Neural progenitor cell (in vitro differentiated cells): ENCODE data around the gene BBS7. TPM values are rescaled to one million over a fixed set of nuclear protein-coding genes. Genes with fewer than 3 reads are reported as not detected.

Experiments used
- DNase-seq: peaks from one replicate; pipeline ENCODE4 v3.0.0-alpha.2; 2016; ENCODE audit warnings: low spot score
- H2AFZ ChIP-seq: fragments of 200-600 bp; sonication (generic); replicated peaks from 2 replicates; pipeline ENCODE4 v1.6.1; 2016; ENCODE audit warnings: antibody characterized with exemption
- H3F3A ChIP-seq: fragments of 200-600 bp; sonication (generic); 2 replicates; pipeline ENCODE4 v1.6.1; 2016; ENCODE audit warnings: antibody characterized with exemption, low read depth
- H3K27ac ChIP-seq: fragments of 200-600 bp; sonication (generic); 2 replicates; pipeline ENCODE4 v1.5.1; 2016; ENCODE audit warnings: mild to moderate bottlenecking
- H3K27me3 ChIP-seq: fragments of 200-600 bp; sonication (generic); 2 replicates; pipeline ENCODE4 v1.6.1; 2016; ENCODE audit warnings: mild to moderate bottlenecking, moderate library complexity
- H3K36me3 ChIP-seq: fragments of 200-600 bp; sonication (generic); 2 replicates; pipeline ENCODE4 v1.5.1; 2016
- H3K4me1 ChIP-seq: fragments of 200-600 bp; sonication (generic); 2 replicates; pipeline ENCODE4 v1.6.1; 2016; ENCODE audit warnings: mixed run types
- H3K4me2 ChIP-seq: fragments of 200-600 bp; sonication (generic); 2 replicates; pipeline ENCODE4 v1.6.1; 2016
- H3K4me3 ChIP-seq: fragments of 200-600 bp; sonication (generic); 2 replicates; pipeline ENCODE4 v1.5.1; 2016
- H3K79me2 ChIP-seq: fragments of 200-600 bp; sonication (generic); 2 replicates; pipeline ENCODE4 v1.6.1; 2016; ENCODE audit warnings: low read depth
- H3K9ac ChIP-seq: fragments of 200-600 bp; sonication (generic); 2 replicates; pipeline ENCODE4 v1.6.1; 2016
- H3K9me3 ChIP-seq: fragments of 200-600 bp; sonication (generic); 2 replicates; pipeline ENCODE4 v1.5.1; 2016; ENCODE audit warnings: low read depth
- H4K20me1 ChIP-seq: fragments of 200-600 bp; sonication (generic); 2 replicates; pipeline ENCODE4 v1.6.1; 2016; ENCODE audit warnings: low read depth
- H3K27ac Mint-ChIP-seq: 3 replicates; pipeline ENCODE4 v1.8.0; 2021; ENCODE audit warnings: mixed read lengths
- H3K27me3 Mint-ChIP-seq: 2 replicates; pipeline ENCODE4 v1.8.0; 2022; ENCODE audit warnings: low read depth, mild to moderate bottlenecking, inconsistent platforms, moderate library complexity, mixed read lengths; ENCODE audit not compliant: insufficient read depth
- H3K36me3 Mint-ChIP-seq: 3 replicates; pipeline ENCODE4 v1.8.0; 2021; ENCODE audit warnings: mixed read lengths
- H3K4me1 Mint-ChIP-seq: 3 replicates; pipeline ENCODE4 v1.8.0; 2021; ENCODE audit warnings: mixed read lengths
- H3K4me3 Mint-ChIP-seq: 3 replicates; pipeline ENCODE4 v1.8.0; 2021; ENCODE audit warnings: mild to moderate bottlenecking, moderate library complexity, mixed read lengths
- H3K9me3 Mint-ChIP-seq: 3 replicates; pipeline ENCODE4 v1.8.0; 2020; ENCODE audit warnings: mixed read lengths
- CTCF ChIP-seq: fragments of 200-600 bp; sonication (generic); IDR thresholded peaks from 2 replicates; pipeline ENCODE4 v1.5.1; 2017; ENCODE audit warnings: antibody characterized with exemption, mild to moderate bottlenecking
- EZH2 ChIP-seq: fragments of 200-600 bp; sonication (generic); IDR thresholded peaks from 2 replicates; pipeline ENCODE4 v1.6.1; 2017; ENCODE audit warnings: antibody characterized with exemption, mild to moderate bottlenecking, moderate library complexity
- EZH2phosphoT487 ChIP-seq: fragments of 200-600 bp; sonication (generic); IDR thresholded peaks from 2 replicates; pipeline ENCODE4 v1.6.1; 2017; ENCODE audit warnings: antibody characterized with exemption
- total RNA-seq: library from RNA; depleted of rRNA; stranded (reverse); fragments of >200 nt; gene quantifications from 2 replicates; pipeline ENCODE4 v1.2.3, GENCODE V29; 2015; ENCODE audit warnings: low replicate concordance

Gene BBS7
- total RNA-seq, 1 donor from 2014 or later = 39.7 TPM

- peaks cover 2% of the 10 kb centered on the region for H3K27me3 Mint-ChIP-seq
- H3K27ac ChIP-seq = no peak overlapping the region
- H3K4me3 Mint-ChIP-seq = no peak overlapping the region
Measured at GRCh38 chr4:121794505-121795188, 75.6 kb downstream of the BBS7 start.

GRCh38 chr4:121792966-121793365 lies 77.3 kb downstream of the BBS7 start:
- Mint-ChIP-seq H3K36me3 (no peaks in the 10 kb centered on the region), H3K27me3 (peaks cover 2% of the 10 kb centered on the region), H3K9me3 (no peaks in the 10 kb centered on the region), H3K27ac (no peak overlapping the region), H3K4me3 (no peak overlapping the region), H3K4me1 (peaks cover 5% of the 10 kb centered on the region)
- Histone ChIP-seq H3K27ac (no peak overlapping the region), H3K79me2 (no peaks in the 10 kb centered on the region), H3K4me1 (peaks cover 9% of the 10 kb centered on the region), H3K9ac (no peak overlapping the region), H3K27me3 (no peaks in the 10 kb centered on the region), H2AFZ (no peak overlapping the region), H3K36me3 (no peaks in the 10 kb centered on the region), H3K4me2 (no peak overlapping the region), H3K4me3 (no peak overlapping the region), H3F3A (no peaks in the 10 kb centered on the region), H3K9me3 (no peaks in the 10 kb centered on the region), H4K20me1 (no peaks in the 10 kb centered on the region)
- TF ChIP-seq EZH2 (no peak), EZH2phosphoT487 (no peak), CTCF (no peak)
- DNase-seq = no peak

More at GRCh38 chr4:121794505-121795188, 75.6 kb downstream of the BBS7 start:
- no peaks in the 10 kb centered on the region for H3K9me3 ChIP-seq
- peak overlapping the region; percentile 65 for H2AFZ ChIP-seq
- H3K4me2 ChIP-seq = no peak overlapping the region
- DNase-seq = no peak
- H3K36me3 ChIP-seq = no peaks in the 10 kb centered on the region
- Mint-ChIP-seq H3K27ac (no peak overlapping the region), H3K9me3 (no peaks in the 10 kb centered on the region), H3K36me3 (no peaks in the 10 kb centered on the region), H3K4me1 (peaks cover 5% of the 10 kb centered on the region)
- H3K4me3 ChIP-seq = no peak overlapping the region
- H3K9ac ChIP-seq = no peak overlapping the region
- H3K79me2 ChIP-seq = no peaks in the 10 kb centered on the region
- peaks cover 9% of the 10 kb centered on the region for H3K4me1 ChIP-seq
- no peaks in the 10 kb centered on the region for H4K20me1 ChIP-seq
- no peaks in the 10 kb centered on the region for H3F3A ChIP-seq
- no peak for TF ChIP-seq CTCF
- no peak for TF ChIP-seq EZH2phosphoT487
- TF ChIP-seq EZH2 = no peak
- no peaks in the 10 kb centered on the region for H3K27me3 ChIP-seq

- Mint-ChIP-seq H3K27me3 (peaks cover 2% of the 10 kb centered on the region), H3K27ac (no peak overlapping the region), H3K4me1 (peaks cover 5% of the 10 kb centered on the region), H3K36me3 (no peaks in the 10 kb centered on the region), H3K4me3 (no peak overlapping the region), H3K9me3 (no peaks in the 10 kb centered on the region)
- Histone ChIP-seq H3K9me3 (no peaks in the 10 kb centered on the region), H3K4me1 (peaks cover 5% of the 10 kb centered on the region), H3K4me3 (no peak overlapping the region), H3K36me3 (no peaks in the 10 kb centered on the region), H3F3A (no peaks in the 10 kb centered on the region), H4K20me1 (no peaks in the 10 kb centered on the region), H3K27ac (no peak overlapping the region), H3K4me2 (no peak overlapping the region), H2AFZ (no peak overlapping the region), H3K27me3 (no peaks in the 10 kb centered on the region), H3K9ac (no peak overlapping the region), H3K79me2 (no peaks in the 10 kb centered on the region)
- TF ChIP-seq EZH2phosphoT487 (no peak), CTCF (no peak), EZH2 (no peak)
- no peak for DNase-seq
Measured at GRCh38 chr4:121791481-121791880, 78.8 kb downstream of the BBS7 start.
